Prostate gland (tissue), 2 donors: ENCODE measurements around the gene ACAP2.

Experiments
- POLR2A ChIP-seq: fragments of 450-650 bp; IDR thresholded peaks from one replicate; pipeline ENCODE4 v1.6.1; 2016; ENCODE audit warnings: antibody characterized with exemption, mild to moderate bottlenecking
- TF ChIP-seq, protein P1 (sequence below), 4 experiments: fragments of 200-600 bp in 2 of 4; fragments of 450-650 bp in 2 of 4; sonication (generic) in 2 of 4; IDR thresholded peaks; 1 replicate in 3 of 4; 2 replicates in 1 of 4; pipeline ENCODE4 v1.5.1; 2016 to 2019; ENCODE audit warnings: antibody characterized with exemption in 4 of 4, mild to moderate bottlenecking in 2 of 4, moderate library complexity in 2 of 4

DNA sequence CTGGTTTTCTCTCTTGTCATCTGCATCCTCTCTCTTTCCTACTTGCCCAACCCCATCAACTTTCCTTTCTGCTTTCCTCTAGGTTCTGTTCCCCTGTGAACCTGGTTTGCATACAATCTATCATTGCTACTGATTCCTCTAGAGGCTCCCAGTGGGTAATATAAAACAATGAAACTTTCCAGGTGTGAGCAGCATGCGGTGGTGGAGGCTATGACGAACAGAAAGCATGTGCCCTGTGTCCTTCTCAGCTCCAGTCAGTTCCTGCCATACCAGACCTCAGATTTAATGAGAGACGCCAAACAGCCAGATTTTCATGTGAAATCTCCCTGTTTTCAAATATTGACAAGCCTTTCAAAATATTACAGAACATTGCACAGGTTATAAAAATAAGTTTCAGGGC, 3.5 kb upstream of the ACAP2 start:
- TF ChIP-seq, protein P1, sequence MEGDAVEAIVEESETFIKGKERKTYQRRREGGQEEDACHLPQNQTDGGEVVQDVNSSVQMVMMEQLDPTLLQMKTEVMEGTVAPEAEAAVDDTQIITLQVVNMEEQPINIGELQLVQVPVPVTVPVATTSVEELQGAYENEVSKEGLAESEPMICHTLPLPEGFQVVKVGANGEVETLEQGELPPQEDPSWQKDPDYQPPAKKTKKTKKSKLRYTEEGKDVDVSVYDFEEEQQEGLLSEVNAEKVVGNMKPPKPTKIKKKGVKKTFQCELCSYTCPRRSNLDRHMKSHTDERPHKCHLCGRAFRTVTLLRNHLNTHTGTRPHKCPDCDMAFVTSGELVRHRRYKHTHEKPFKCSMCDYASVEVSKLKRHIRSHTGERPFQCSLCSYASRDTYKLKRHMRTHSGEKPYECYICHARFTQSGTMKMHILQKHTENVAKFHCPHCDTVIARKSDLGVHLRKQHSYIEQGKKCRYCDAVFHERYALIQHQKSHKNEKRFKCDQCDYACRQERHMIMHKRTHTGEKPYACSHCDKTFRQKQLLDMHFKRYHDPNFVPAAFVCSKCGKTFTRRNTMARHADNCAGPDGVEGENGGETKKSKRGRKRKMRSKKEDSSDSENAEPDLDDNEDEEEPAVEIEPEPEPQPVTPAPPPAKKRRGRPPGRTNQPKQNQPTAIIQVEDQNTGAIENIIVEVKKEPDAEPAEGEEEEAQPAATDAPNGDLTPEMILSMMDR (IDR thresholded peaks at IDR 0.05): no peak
- no peak for TF ChIP-seq POLR2A
